ENCODE results near the gene FBXL22.

GRCh38 chr15:63565536-63566186 lies 31.5 kb upstream of the FBXL22 start:
- no peak for TF ChIP-seq CTCF (IDR thresholded peaks at IDR 0.05; ENCODE audit: insufficient read depth, low read length)
- TF ChIP-seq REST (IDR thresholded peaks at IDR 0.05; ENCODE audit: insufficient replicate concordance, low read depth), result no peak
- TF ChIP-seq POLR2AphosphoS5 (IDR thresholded peaks at IDR 0.05; ENCODE audit: low read depth), result no peak
- TF ChIP-seq GABPA (IDR thresholded peaks at IDR 0.05; ENCODE audit: low read depth), result no peak
- no peak for TF ChIP-seq SPI1 (IDR thresholded peaks at IDR 0.05; ENCODE audit: borderline replicate concordance, low read depth)
